K562 (cell line): ENCODE data around the gene GLI1. TPM values are rescaled to one million over a fixed set of nuclear protein-coding genes. Genes with fewer than 3 reads are reported as not detected.

Experiments
- ATAC-seq: fragments of 200-7000 bp; cut with Tn5 transposase; 3 replicates; pipeline ENCODE4 v1.9.1; 2020; ENCODE audit warnings: moderate library complexity
- BruUV-seq: library from RNA; stranded (reverse); fragments of 400-500 nt; replicated peaks from 2 replicates; lab custom pipeline; 2021; lab: Mats Ljungman, UMichigan
- CTCF ChIA-PET: fragments of 300-600 bp; formaldehyde crosslinking; extraction: SDS; loops from one replicate; lab custom pipeline; 2021; ENCODE audit warnings: low intra/inter-chr PET ratio; lab: Yijun Ruan, JAX
- POLR2A ChIA-PET: fragments of 300-600, 350-650 bp; sonication (Branson Sonifier 250); formaldehyde crosslinking; extraction: SDS; loops from one replicate; lab custom pipeline; 2021; ENCODE audit warnings: antibody characterized with exemption, inconsistent platforms; lab: Yijun Ruan, JAX
- DNase-seq, 4 experiments: peaks; one replicate each; pipeline versions ENCODE4 v3.0.0 to v3.0.0-alpha.2; 2011 to 2018; ENCODE audit warnings: low spot score in 3 of 4, mixed read lengths in 3 of 4; ENCODE audit errors: extremely low read depth in 1 of 4
- FAIRE-seq: peaks from 2 replicates; lab custom pipeline; 2011; peaks lifted over from hg19 to GRCh38; lab: Jason Lieb, UNC
- H2AFZ ChIP-seq: 2 replicates; pipeline ENCODE4 v1.6.0; 2011; ENCODE audit warnings: low read depth, low read length, control low read depth, inconsistent platforms
- H3K27ac ChIP-seq: fragments of 200-600 bp; 3 replicates; pipeline ENCODE4 v1.8.0; 2011; ENCODE audit warnings: low read depth, mild to moderate bottlenecking, control low read depth, inconsistent platforms, low read length, moderate library complexity, mixed read lengths; ENCODE audit errors: extremely low read depth
- H3K27me3 ChIP-seq, 2 experiments: fragments of 300-600 bp in 1 of 2; 2 replicates in 1 of 2; 3 replicates in 1 of 2; pipeline versions ENCODE4 v1.6.0 to v1.8.0; 2011; ENCODE audit warnings: inconsistent platforms in 2 of 2, low read length in 2 of 2, mild to moderate bottlenecking in 1 of 2, mixed read lengths in 1 of 2, moderate library complexity in 1 of 2; ENCODE audit not compliant: control insufficient read depth in 2 of 2, insufficient read depth in 2 of 2
- H3K36me3 ChIP-seq: fragments of 300-600 bp; 3 replicates; pipeline ENCODE4 v1.8.0; 2011; ENCODE audit warnings: mild to moderate bottlenecking, low read length, inconsistent platforms; ENCODE audit not compliant: control insufficient read depth, insufficient read depth
- H3K4me1 ChIP-seq, 2 experiments: fragments of 200-600 bp in 1 of 2; replicated peaks in 1 of 2; 2 replicates in 1 of 2; 3 replicates in 1 of 2; pipeline versions ENCODE4 v1.5.1 to v1.8.0; 2011; ENCODE audit warnings: inconsistent platforms in 2 of 2, low read length in 2 of 2, mild to moderate bottlenecking in 1 of 2, mixed read lengths in 1 of 2, moderate library complexity in 1 of 2; ENCODE audit not compliant: control insufficient read depth in 2 of 2, insufficient read depth in 2 of 2
- H3K4me2 ChIP-seq: 2 replicates; pipeline ENCODE4 v1.6.1; 2011; ENCODE audit warnings: low read length, control low read depth, inconsistent platforms, mixed read lengths; ENCODE audit not compliant: insufficient read depth
- H3K4me3 ChIP-seq: fragments of 200-600 bp; sonication (generic), shearing (Covaris generic); 2 replicates; pipeline ENCODE4 v1.5.1; 2016; ENCODE audit warnings: control low read depth, inconsistent platforms
- H3K79me2 ChIP-seq: fragments of 200-600 bp; 3 replicates; pipeline ENCODE4 v1.8.0; 2011; ENCODE audit warnings: low read length, inconsistent platforms; ENCODE audit not compliant: control insufficient read depth, insufficient read depth
- H3K9ac ChIP-seq, 2 experiments: 2 replicates each; pipeline versions ENCODE4 v1.6.0 to v1.6.1; 2011; ENCODE audit warnings: low read depth in 2 of 2, low read length in 2 of 2, control low read depth in 1 of 2, inconsistent platforms in 1 of 2, mild to moderate bottlenecking in 1 of 2, mixed read lengths in 1 of 2; ENCODE audit not compliant: insufficient read depth in 1 of 2
- H3K9me1 ChIP-seq: one replicate; pipeline ENCODE4 v1.6.0; 2011; ENCODE audit warnings: inconsistent platforms, mild to moderate bottlenecking, low read length, moderate library complexity; ENCODE audit not compliant: control insufficient read depth, insufficient read depth
- H3K9me3 ChIP-seq: replicated peaks from 2 replicates; pipeline ENCODE4 v1.5.1; 2011; ENCODE audit warnings: low read depth, low read length, inconsistent platforms; ENCODE audit not compliant: control insufficient read depth, insufficient read depth
- H4K20me1 ChIP-seq: replicated peaks from 2 replicates; pipeline ENCODE4 v1.6.1; 2011; ENCODE audit warnings: low read length, inconsistent platforms, mixed read lengths; ENCODE audit not compliant: control insufficient read depth, insufficient read depth
- CEBPG ChIP-seq, 3 experiments: fragments of 200-800 bp in 1 of 3; sonication (Bioruptor generic) in 1 of 3; sonication (generic) in 1 of 3; formaldehyde crosslinking in 1 of 3; IDR thresholded peaks in 2 of 3; conservative IDR thresholded peaks in 1 of 3; 2 replicates each; pipeline versions ENCODE4 v1.6.1 to v1.8.0; 2016 to 2022; ENCODE audit warnings: missing compliant biosample characterization in 2 of 3, missing genetic modification characterization in 2 of 3, mild to moderate bottlenecking in 1 of 3, missing genetic modification reagents in 1 of 3
- DMBX1 ChIP-seq: fragments of 250-450 bp; sonication (Bioruptor Pico); IDR thresholded peaks from 2 replicates; pipeline ENCODE4 v1.8.0; 2022; ENCODE audit warnings: inconsistent platforms, mild to moderate bottlenecking, moderate library complexity, borderline replicate concordance
- FOXA3 ChIP-seq, 2 experiments: fragments of 450-650 bp in 1 of 2; sonication (generic) in 1 of 2; formaldehyde crosslinking; IDR thresholded peaks in 1 of 2; conservative IDR thresholded peaks in 1 of 2; 2 replicates each; pipeline versions ENCODE4 v1.4.0 to v1.8.0; 2020 to 2022; ENCODE audit warnings: mild to moderate bottlenecking in 2 of 2, missing genetic modification reagents in 1 of 2
- IFI16 ChIP-seq: fragments of 250-450 bp; sonication (Bioruptor Pico); IDR thresholded peaks from 2 replicates; pipeline ENCODE4 v2.1.2; 2022; ENCODE audit warnings: mild to moderate bottlenecking, inconsistent platforms
- KHSRP ChIP-seq: fragments of 450-650 bp; IDR thresholded peaks from 2 replicates; pipeline ENCODE4 v1.6.1; 2017
- PBX2 ChIP-seq, 2 experiments: IDR thresholded peaks in 1 of 2; conservative IDR thresholded peaks in 1 of 2; 2 replicates each; pipeline ENCODE4 v1.6.1; 2016; ENCODE audit warnings: low read depth in 2 of 2, mild to moderate bottlenecking in 1 of 2, missing compliant biosample characterization in 1 of 2, missing genetic modification characterization in 1 of 2, moderate library complexity in 1 of 2
- POLR2G ChIP-seq: fragments of 200-400 bp; formaldehyde crosslinking; IDR thresholded peaks from 2 replicates; pipeline ENCODE4 v1.6.1; 2017; ENCODE audit warnings: low read depth, mild to moderate bottlenecking, antibody characterized with exemption, low read length, moderate library complexity
- RBFOX2 ChIP-seq: fragments of 200-400 bp; formaldehyde crosslinking; IDR thresholded peaks from 2 replicates; pipeline ENCODE4 v1.6.1; 2017; ENCODE audit warnings: low read depth, mild to moderate bottlenecking, low read length, moderate library complexity
- RFX7 ChIP-seq: fragments of 250-450 bp; sonication (Bioruptor Pico); IDR thresholded peaks from 2 replicates; pipeline ENCODE4 v1.5.1; 2021; ENCODE audit warnings: mild to moderate bottlenecking
- SMARCA5 ChIP-seq: fragments of 450-650 bp; IDR thresholded peaks from 2 replicates; pipeline ENCODE4 v1.6.1; 2016
- ZBTB33 ChIP-seq: sonication (generic); formaldehyde crosslinking; IDR thresholded peaks from 2 replicates; pipeline ENCODE4 v1.8.1; 2023; ENCODE audit warnings: mild to moderate bottlenecking, missing genetic modification reagents
- ZNF347 ChIP-seq: fragments of 450-650 bp; formaldehyde crosslinking; IDR thresholded peaks from 2 replicates; pipeline ENCODE4 v1.4.0; 2020; ENCODE audit warnings: low read depth, mild to moderate bottlenecking, moderate library complexity
- ZNF551 ChIP-seq: fragments of 250-450 bp; sonication (Bioruptor Pico); IDR thresholded peaks from 2 replicates; pipeline ENCODE4 v1.5.0; 2021; ENCODE audit warnings: mild to moderate bottlenecking, moderate library complexity
- WGBS: fragments of 100-300 bp; shearing (Covaris generic); methylation state at CpG from one replicate; pipeline ENCODE4 v1.1.6; 2016; ENCODE audit warnings: low coverage, mixed read lengths; ENCODE audit not compliant: insufficient coverage; ENCODE audit errors: missing lambda C conversion rate; 5-methylcytosine and 5-hydroxymethylcytosine counted together
- in situ Hi-C: fragments of 300-500 bp; cut with MboI; formaldehyde crosslinking; loops from 4 replicates; pipeline ENCODE4 v1.15.0; 2018; ENCODE audit warnings: inconsistent platforms, mixed read lengths
- intact Hi-C: fragments of 100-400 bp; cut with micrococcal nuclease; formaldehyde crosslinking; loops from 2 replicates; pipeline ENCODE4 v1.14.2; 2022
- polyA plus RNA-seq, 8 experiments: library from polyadenylated mRNA; depleted of rRNA in 4 of 8; stranded (reverse) in 5 of 8; unstranded in 3 of 8; fragments of >200 nt; fragmentation: Nextera tagmentation in 2 of 8; fragmentation: Illumina TruSeq in 1 of 8; extraction: Ambion mirVana in 2 of 8; extraction: Trizol in 1 of 8; gene quantifications; 2 replicates each; pipeline versions ENCODE4 v1.2.1 to v1.2.3, GENCODE V29; 2011 to 2014; ENCODE audit warnings: inconsistent platforms in 1 of 8, missing spikeins in 1 of 8
- total RNA-seq, 7 experiments: library from RNA; depleted of rRNA in 6 of 7; stranded (reverse); fragments of >200 nt in 6 of 7; fragmentation: Illumina TruSeq in 2 of 7; extraction: Trizol in 2 of 7; gene quantifications; 2 replicates each; pipeline versions ENCODE4 v1.2.1 to v1.2.3, GENCODE V29; 2011 to 2021; ENCODE audit warnings: low replicate concordance in 1 of 7

GLI1 gene
- total and polyA plus RNA-seq, 9 of the 15 experiments (the other 6 are each of a cell fraction or from before 2014, with no cell fraction given), result 0.24 to 3.7 (median 0.61) TPM

DNA sequence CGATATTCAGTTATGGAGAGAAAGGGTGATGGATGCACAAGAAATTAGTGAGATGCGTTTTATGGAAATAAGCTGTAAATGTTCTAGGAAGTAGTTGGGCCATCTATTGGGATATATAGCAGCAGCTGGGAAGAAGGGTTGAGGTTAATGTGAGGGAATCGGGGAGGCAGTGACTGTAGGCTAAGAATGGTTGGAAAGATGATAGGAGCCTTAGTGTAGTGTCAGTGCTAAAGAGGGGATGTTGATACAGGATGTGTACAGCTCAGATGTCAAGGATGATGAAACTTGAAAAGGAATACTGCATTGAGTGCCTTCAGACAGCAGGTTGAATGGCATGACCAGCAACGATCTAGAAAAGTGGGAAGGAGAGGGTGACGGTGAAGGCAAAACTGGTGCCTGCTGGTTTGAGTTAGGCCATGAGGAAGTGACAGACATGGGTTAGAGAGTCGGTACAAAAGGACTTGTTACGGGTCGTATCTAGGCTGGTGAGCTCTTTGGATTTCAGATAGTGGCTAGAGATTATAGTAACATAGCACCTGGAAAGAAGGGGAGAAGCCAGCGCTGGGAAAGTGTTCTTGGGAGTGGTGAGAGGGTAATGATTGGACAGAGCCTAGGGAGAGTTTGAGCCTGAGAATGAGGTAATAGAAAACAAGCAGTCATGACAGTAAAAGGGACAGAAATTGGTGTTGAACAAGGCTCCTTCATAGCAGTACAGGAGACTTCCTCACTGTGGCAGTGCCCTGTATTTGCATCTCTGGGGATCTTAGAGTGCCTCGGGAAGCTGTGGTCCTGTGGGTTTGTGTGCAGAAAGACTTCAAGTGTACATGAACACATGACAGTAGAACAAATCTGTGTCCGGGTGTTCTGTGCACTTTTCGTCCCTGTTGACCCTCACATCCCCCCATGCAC, 37.9 kb downstream of the GLI1 start (continued):
- TF ChIP-seq PBX2 (CRISPR knock-in tag; IDR thresholded peaks at IDR 0.05; ENCODE audit: low read depth) (no peak), PBX2 (tag; conservative IDR thresholded peaks at IDR 0.05; ENCODE audit: low read depth) (no peak)

DNA sequence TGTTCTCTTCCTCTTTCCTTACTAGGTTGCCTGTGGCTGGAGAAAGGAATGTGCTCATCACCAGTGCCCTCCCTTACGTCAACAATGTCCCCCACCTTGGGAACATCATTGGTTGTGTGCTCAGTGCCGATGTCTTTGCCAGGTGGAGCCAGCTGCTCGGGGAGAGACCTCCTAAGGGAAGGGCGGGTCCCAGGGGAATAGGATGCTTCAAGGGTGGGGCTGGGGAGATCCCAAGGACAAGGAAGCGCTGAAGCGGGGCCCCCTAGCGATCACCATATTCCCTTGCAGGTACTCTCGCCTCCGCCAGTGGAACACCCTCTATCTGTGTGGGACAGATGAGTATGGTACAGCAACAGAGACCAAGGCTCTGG, 38.5 kb downstream of the GLI1 start:
- DNase-seq (no peak), FAIRE-seq (no peak), ATAC-seq (peak; percentile 39)
- H3K27ac ChIP-seq, result no peak overlapping the region
- in situ Hi-C loops (no loop called here), intact Hi-C loops (no loop called here)
- no peak overlapping the region for H3K4me3 ChIP-seq
- ChIA-PET CTCF (no interaction called here), POLR2A (interaction anchor here (0.6 to 2.3 kb wide), 7 partner anchors 9 to 91 kb away, joined by 3 to 9 read pairs (median 4); partner anchors contain the start of gene MARS1)
- H3K79me2 ChIP-seq, result peaks cover 9% of the 10 kb centered on the region; the same call in 1 of the 3 replicates
- 0 out of 2 replicates have a peak, but pooled peaks cover 3% of the 10 kb centered on the region for H4K20me1 ChIP-seq
- no TSS peak for BruUV-seq
- H3K9me1 ChIP-seq, result peaks cover 6% of the 10 kb centered on the region
- 0 out of 2 replicates have a peak, but pooled peaks cover 3% of the 10 kb centered on the region for H3K9me3 ChIP-seq
- H3K4me1 ChIP-seq, result no peaks in the 10 kb centered on the region
- no peaks in the 10 kb centered on the region for H3K27me3 ChIP-seq
- no peak overlapping the region for H2AFZ ChIP-seq
- H3K4me2 ChIP-seq, result no peak overlapping the region
- H3K36me3 ChIP-seq, result peaks cover 69% of the 10 kb centered on the region
- H3K9ac ChIP-seq, result no peak overlapping the region
- WGBS, result 95% methylated on average over 9 of the region's 9 CpGs
- TF ChIP-seq FOXA3 (CRISPR knock-in tag; conservative IDR thresholded peaks at IDR 0.05 in 1 of 2, IDR thresholded peaks at IDR 0.05 in 1 of 2) (peak in 1 of 2 experiments; percentile 59; a peak in 1 of 4 replicates), DMBX1 (CRISPR knock-in tag) (no peak), POLR2G (peak; percentile 55; the same call in 1 of the 2 replicates), RFX7 (CRISPR knock-in tag) (no peak), SMARCA5 (no peak), KHSRP (no peak), ZNF347 (no peak), ZNF551 (no peak), RBFOX2 (peak; percentile 52), ZBTB33 (CRISPR knock-in tag) (peak; percentile 85), IFI16 (CRISPR knock-in tag) (no peak), CEBPG (CRISPR knock-in tag; IDR thresholded peaks at IDR 0.05) (0 out of 2 replicates have a peak, but pooled peaks have one; percentile 30), CEBPG (tag; conservative IDR thresholded peaks at IDR 0.05 in 1 of 2, IDR thresholded peaks at IDR 0.05 in 1 of 2) (no peak)
